Hematopoietic multipotent progenitor cell (in vitro differentiated cells): ENCODE results near the gene CSNK2A2. TPM values are rescaled to one million over a fixed set of nuclear protein-coding genes. Genes with fewer than 3 reads are reported as not detected.

ENCODE experiments used
- DNase-seq, 3 donors: peaks; one replicate each; pipeline ENCODE4 v3.0.0-alpha.2; 2011 to 2015; ENCODE audit warnings: low read depth in 2 of 3, low spot score in 2 of 3
- small RNA-seq: library from RNA; depleted of rRNA; stranded (forward); fragments of <200 nt; gene quantifications from one replicate; pipeline ENCODE3, GENCODE V24; 2012
- total RNA-seq: library from RNA; depleted of rRNA; stranded (reverse); fragments of >200 nt; gene quantifications from one replicate; pipeline ENCODE4 v1.2.3, GENCODE V29; 2012

Gene CSNK2A2
- total RNA-seq, 1 donor: 21.8 TPM

GRCh38 chr16:58116081-58116480 is 81.8 kb downstream of the CSNK2A2 start:
- DNase-seq: no peak

DNA sequence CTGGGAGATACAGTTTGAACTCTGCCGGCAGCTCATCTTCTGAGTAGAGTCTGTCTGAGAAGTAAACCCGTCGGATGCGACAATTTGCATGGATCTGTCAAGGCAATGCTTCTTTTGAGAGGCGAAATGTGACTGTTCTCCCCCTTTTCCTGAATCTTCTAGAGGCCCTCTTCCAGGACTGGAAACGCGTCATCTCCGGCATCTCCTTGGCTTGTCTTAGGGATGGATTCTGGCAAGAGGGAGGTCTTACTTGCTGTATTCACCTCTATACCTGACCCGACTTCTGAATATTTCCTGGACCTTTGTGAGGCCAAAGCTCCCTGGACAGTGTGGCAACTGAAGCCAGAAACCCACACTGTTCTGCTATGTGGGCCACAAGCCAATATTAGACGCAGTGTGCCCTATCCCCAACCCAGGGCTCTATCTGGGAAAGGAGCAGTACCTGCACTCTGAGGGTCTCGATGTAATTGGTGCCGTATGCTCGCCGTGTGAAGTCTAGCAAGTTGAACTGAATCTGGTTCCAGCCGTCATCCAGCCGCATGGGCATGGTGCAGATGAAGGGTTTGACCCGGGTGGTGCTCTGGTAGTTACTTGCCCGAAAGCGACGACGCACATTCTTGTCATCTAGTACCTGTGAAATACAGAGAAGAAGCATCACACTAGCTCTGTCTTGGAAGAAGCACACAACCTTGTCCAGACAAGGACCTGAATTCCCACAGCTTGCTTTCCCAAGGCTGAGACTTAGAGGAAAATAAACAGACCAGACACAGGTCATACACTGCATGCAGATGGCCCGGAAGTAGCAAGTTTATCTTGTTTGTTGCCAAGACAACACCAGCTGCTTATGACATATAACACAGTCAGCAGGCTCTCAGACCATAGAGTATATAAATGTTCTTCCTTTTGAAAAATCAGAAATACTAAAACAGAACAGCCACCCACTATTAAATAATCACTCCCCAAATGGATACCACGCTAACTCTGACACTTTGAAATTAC is 82.8 kb downstream of the CSNK2A2 start:
- DNase-seq: no peak

GRCh38 chr16:58111302-58111627 is 86.6 kb downstream of the CSNK2A2 start:
- no peak for DNase-seq

DNA sequence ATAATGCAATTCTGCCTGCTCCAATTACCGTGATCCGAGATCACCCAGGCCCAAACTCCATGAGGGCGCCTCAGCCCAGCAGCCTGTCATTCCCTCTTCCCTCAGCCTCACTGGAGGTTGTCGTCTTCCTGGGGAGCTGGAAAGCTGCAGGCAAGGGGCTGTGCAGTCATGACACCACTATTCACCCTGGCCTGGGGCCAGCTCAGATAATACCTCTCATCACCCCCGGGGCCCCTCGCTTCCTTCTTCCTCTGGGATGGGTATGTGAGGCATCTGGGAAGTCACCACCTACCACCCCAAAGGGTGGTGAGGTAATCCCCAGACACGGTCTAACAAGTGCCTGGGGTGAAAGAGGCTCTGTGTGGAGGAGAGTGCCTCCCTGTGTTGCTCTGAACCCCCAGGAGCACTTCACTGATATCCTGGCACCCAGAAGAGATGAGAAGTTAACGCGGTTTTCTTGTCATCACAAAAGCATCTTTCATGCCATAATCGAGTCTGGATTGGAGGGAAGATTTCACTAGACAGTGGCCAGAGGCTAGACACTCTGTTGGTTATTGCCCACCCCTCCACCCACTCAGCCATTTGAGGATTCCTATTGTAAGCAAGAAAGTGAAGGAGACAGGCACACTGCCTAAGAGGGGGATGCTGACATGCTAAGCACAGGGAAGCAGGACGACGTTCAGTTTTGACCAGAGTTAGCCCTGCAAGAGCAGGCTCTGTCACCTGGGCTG is 87.2 kb downstream of the CSNK2A2 start:
- no peak for DNase-seq

- DNase-seq: no peak
Observed at GRCh38 chr16:58109881-58110280, 88.0 kb downstream of the CSNK2A2 start.

DNA sequence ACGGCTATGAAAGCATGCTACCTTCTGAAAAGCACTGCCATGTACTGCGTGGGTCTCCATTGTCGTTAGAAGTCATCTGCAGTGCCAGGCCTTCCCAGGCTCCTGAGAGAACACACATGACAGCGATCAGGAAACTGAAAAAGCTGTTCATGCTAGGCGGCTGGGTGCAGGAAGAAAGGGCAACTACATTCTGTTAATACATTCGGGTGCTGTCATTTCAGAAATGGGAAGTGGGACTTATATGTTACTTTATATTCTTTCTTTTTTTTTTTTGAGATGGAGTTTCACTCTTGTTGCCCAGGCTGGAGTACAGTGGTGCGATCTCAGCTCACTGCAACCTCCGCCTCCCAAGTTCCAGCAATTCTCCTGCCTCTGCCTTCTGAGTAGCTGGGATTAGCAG is 88.6 kb downstream of the CSNK2A2 start:
- peak in 1 of 3 donors; percentile 38 for DNase-seq

Small RNA genes lying within 50 kb of the gene (small RNA-seq; reads per million reads assigned to genes)
- not detected for gene RN7SL645P

Other genes starting within 250 kb of the CSNK2A2 start
- gene CNGB1, start 227.0 kb downstream of the CSNK2A2 start, total RNA-seq: not detected
- gene ZNF319, start 197.4 kb downstream of the CSNK2A2 start, total RNA-seq: 11.0 TPM
- gene USB1, start 196.7 kb downstream of the CSNK2A2 start, total RNA-seq: 33.7 TPM
- 3.0 TPM for gene MMP15, start 172.4 kb downstream of the CSNK2A2 start, total RNA-seq
- 61.4 TPM for gene CFAP20, start 68.7 kb downstream of the CSNK2A2 start, total RNA-seq
- not detected for gene PRSS54, start 96.9 kb upstream of the CSNK2A2 start, total RNA-seq
- gene GINS3, start 194.4 kb upstream of the CSNK2A2 start, total RNA-seq: 4.3 TPM